GM21825 (cell line): ENCODE data around the gene SLC16A7.

Experiments
- ATAC-seq: cut with Tn5 transposase; IDR thresholded peaks from one replicate; pipeline ENCODE4 v1.9.1; 2021; ENCODE audit warnings: mild to moderate bottlenecking, moderate library complexity; ENCODE audit not compliant: unreplicated experiment

SLC16A7 gene

GRCh38 chr12:59624732-59625460, 29.1 kb downstream of the SLC16A7 start:
- no peak for ATAC-seq

GRCh38 chr12:59626382-59626781, 30.6 kb downstream of the SLC16A7 start:
- no peak for ATAC-seq

- no peak for ATAC-seq
These were observed 31.8 kb downstream of the SLC16A7 start for GRCh38 chr12:59627582-59627981.

GRCh38 chr12:59629890-59630289, 34.1 kb downstream of the SLC16A7 start:
- ATAC-seq, result no peak

GRCh38 chr12:59632408-59632807, 36.6 kb downstream of the SLC16A7 start:
- ATAC-seq, result no peak

GRCh38 chr12:59634254-59634653, 38.4 kb downstream of the SLC16A7 start:
- no peak for ATAC-seq

- peak; percentile 62 for ATAC-seq
These were observed 41.3 kb downstream of the SLC16A7 start for GRCh38 chr12:59636945-59637691.

GRCh38 chr12:59637692-59638070, 41.9 kb downstream of the SLC16A7 start:
- ATAC-seq, result no peak

- no peak for ATAC-seq
These were observed 47.7 kb downstream of the SLC16A7 start for GRCh38 chr12:59643550-59643949.

GRCh38 chr12:59645242-59645641, 49.4 kb downstream of the SLC16A7 start:
- ATAC-seq, result no peak

- no peak for ATAC-seq
These were observed 50.8 kb downstream of the SLC16A7 start for GRCh38 chr12:59646636-59647035.

- ATAC-seq, result no peak
These were observed 53.4 kb downstream of the SLC16A7 start for GRCh38 chr12:59649203-59649602.

GRCh38 chr12:59650588-59651228, 54.9 kb downstream of the SLC16A7 start:
- ATAC-seq, result no peak

- no peak for ATAC-seq
These were observed 55.5 kb downstream of the SLC16A7 start for GRCh38 chr12:59651229-59651920.

- ATAC-seq, result no peak
These were observed 56.3 kb downstream of the SLC16A7 start for GRCh38 chr12:59652130-59652529.

- no peak for ATAC-seq
These were observed 58.2 kb downstream of the SLC16A7 start for GRCh38 chr12:59654061-59654460.

- ATAC-seq, result no peak
These were observed 61.4 kb downstream of the SLC16A7 start for GRCh38 chr12:59657266-59657665.

- no peak for ATAC-seq
These were observed 61.9 kb downstream of the SLC16A7 start for GRCh38 chr12:59657711-59658110.

GRCh38 chr12:59660148-59660547, 64.3 kb downstream of the SLC16A7 start:
- no peak for ATAC-seq

GRCh38 chr12:59660921-59661597, 65.2 kb downstream of the SLC16A7 start:
- ATAC-seq, result no peak

GRCh38 chr12:59664495-59664894, 68.7 kb downstream of the SLC16A7 start:
- no peak for ATAC-seq
